ENCODE measurements around the gene MDM2. TPM values are rescaled to one million over a fixed set of nuclear protein-coding genes. Genes with fewer than 3 reads are reported as not detected.

Gene MDM2
- total RNA-seq, 2 donors from 2014 or later, result 54.1 to 93.4 TPM

DNA sequence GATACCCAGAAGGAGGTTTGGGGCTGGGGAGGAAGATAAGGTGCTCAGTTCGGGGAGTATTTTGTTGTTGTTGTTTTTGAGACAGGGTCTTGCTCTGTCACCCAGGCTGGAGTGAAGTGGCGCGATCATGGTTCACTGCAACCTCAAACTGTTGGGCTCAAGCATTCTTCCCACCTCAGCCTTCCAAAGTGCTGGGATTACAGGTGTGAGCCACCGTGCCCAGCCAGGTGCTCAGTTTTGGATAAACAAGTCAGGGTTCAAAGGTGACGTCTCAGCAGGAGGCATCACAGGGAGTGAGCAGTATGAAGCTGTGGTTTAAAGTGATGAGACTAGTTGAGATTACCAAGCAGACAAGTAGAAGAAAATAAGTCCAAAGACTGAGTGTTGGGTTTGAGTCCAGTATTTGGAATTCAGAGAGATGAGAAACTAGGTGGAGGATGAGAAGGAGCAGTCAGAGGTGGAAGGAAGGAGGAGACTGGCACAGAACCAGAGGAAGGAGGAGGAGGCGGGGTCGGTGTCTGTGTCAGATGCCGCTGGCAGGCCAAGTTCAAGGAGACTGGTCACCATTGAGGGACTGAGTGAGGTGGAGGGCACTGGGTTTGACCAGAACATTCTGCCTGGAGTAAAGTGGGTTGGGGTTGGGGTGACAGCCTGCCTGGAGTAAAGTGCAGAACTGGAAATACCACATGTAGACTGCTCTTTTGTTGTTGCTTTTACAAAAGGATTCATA is 45.9 kb upstream of the MDM2 start:
- Histone ChIP-seq H3K27ac (no peak overlapping the region), H3K9me3 (no peaks in the 10 kb centered on the region), H3K4me3 (no peak overlapping the region), H3K4me1 (no peaks in the 10 kb centered on the region), H3K27me3 (no peaks in the 10 kb centered on the region), H3K36me3 (replicated peaks in 1 of 2; ENCODE audit: insufficient read depth in 1 of 2, low read depth in 2 of 2) (no peaks in the 10 kb centered on the region)
- intact Hi-C loops (cut with DNase I), result no loop called here
- WGBS, 2 donors, result 73 to 82% methylated on average over 8 of the region's 8 CpGs
- TF ChIP-seq CTCF (IDR thresholded peaks at IDR 0.05), result no peak
- ATAC-seq (no peak), DNase-seq (no peak)

DNA sequence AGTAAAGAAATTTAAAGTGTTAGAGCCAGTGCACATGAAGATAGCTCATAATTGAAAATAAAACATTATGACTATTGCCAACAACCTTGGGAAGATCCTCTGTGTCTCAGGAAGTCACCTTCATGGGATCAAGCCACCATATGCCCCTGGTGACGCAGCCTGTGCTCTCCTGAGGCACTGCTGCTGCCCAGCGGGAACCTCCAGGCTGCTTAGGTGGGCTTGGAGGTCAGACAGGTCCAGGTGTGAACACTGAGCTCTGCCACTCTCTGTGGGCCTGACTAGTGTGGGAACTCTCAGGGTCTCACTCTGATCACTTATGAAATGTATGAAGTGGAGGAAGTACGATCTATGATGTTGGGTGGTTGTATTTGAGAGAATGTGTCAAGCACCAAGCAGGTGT is 45.3 kb upstream of the MDM2 start:
- H3K4me1 ChIP-seq, result no peaks in the 10 kb centered on the region
- intact Hi-C loops (cut with DNase I), result no loop called here
- TF ChIP-seq CTCF (IDR thresholded peaks at IDR 0.05) (no peak), POLR2A (IDR thresholded peaks at IDR 0.05) (no peak)
- no peaks in the 10 kb centered on the region for H3K9me3 ChIP-seq
- H3K4me3 ChIP-seq, result no peak overlapping the region
- WGBS, 2 donors, result 88 to 98% methylated on average over 3 of the region's 3 CpGs
- H3K27me3 ChIP-seq, result no peaks in the 10 kb centered on the region
- DNase-seq (no peak), ATAC-seq (no peak)
- no peak overlapping the region for H3K27ac ChIP-seq
- H3K36me3 ChIP-seq (replicated peaks in 1 of 2; ENCODE audit: insufficient read depth in 1 of 2, low read depth in 2 of 2), result no peaks in the 10 kb centered on the region

DNA sequence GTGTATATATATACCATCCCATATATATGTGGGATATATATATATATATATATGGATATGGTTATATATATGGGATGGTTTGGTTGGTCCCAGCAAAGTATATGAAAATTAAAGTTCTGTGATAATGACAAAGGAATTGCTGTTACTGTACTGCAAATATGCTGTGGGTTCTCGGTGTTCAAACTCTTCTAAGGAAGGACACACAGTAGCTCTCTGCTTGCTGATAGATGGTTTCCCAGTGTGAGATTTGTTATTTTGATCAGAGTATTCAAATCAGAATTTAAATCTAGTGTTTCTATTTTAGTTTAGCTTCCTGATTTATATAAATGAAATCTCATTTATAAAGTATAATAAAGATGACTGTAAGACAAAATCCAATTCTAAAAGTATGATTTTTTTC is 42.3 kb upstream of the MDM2 start:
- no peak for ATAC-seq
- 95 to 100% methylated on average over 1 of the region's 1 CpG for WGBS, 2 donors
- no peaks in the 10 kb centered on the region for H3K27me3 ChIP-seq
- H3K36me3 ChIP-seq (replicated peaks in 1 of 2; ENCODE audit: insufficient read depth in 1 of 2, low read depth in 2 of 2), result no peaks in the 10 kb centered on the region
- TF ChIP-seq CTCF (IDR thresholded peaks at IDR 0.05), result no peak
- no peak for TF ChIP-seq POLR2A (IDR thresholded peaks at IDR 0.05)
- no peaks in the 10 kb centered on the region for H3K4me1 ChIP-seq
- H3K27ac ChIP-seq, result no peak overlapping the region
- H3K4me3 ChIP-seq, result no peak overlapping the region
- no peaks in the 10 kb centered on the region for H3K9me3 ChIP-seq
- no peak for DNase-seq
- intact Hi-C loops (cut with DNase I), result no loop called here

- ATAC-seq, result no peak
- no peaks in the 10 kb centered on the region for H3K27me3 ChIP-seq
- H3K27ac ChIP-seq, result no peak overlapping the region
- 86 to 93% methylated on average over 2 of the region's 2 CpGs for WGBS, 2 donors
- no peaks in the 10 kb centered on the region for H3K36me3 ChIP-seq (replicated peaks in 1 of 2; ENCODE audit: insufficient read depth in 1 of 2, low read depth in 2 of 2)
- DNase-seq, result no peak
- TF ChIP-seq CTCF (IDR thresholded peaks at IDR 0.05), result no peak
- no peak overlapping the region for H3K4me3 ChIP-seq
- H3K4me1 ChIP-seq, result no peaks in the 10 kb centered on the region
- no peaks in the 10 kb centered on the region for H3K9me3 ChIP-seq
- intact Hi-C loops (cut with DNase I), result no loop called here
These were observed 41.3 kb upstream of the MDM2 start for GRCh38 chr12:68766646-68767045.

- no peaks in the 10 kb centered on the region for H3K4me1 ChIP-seq
- H3K36me3 ChIP-seq (replicated peaks in 1 of 2; ENCODE audit: insufficient read depth in 1 of 2, low read depth in 2 of 2), result no peaks in the 10 kb centered on the region
- no peak overlapping the region for H3K4me3 ChIP-seq
- H3K27me3 ChIP-seq, result no peaks in the 10 kb centered on the region
- TF ChIP-seq POLR2A (IDR thresholded peaks at IDR 0.05) (no peak), CTCF (IDR thresholded peaks at IDR 0.05) (no peak)
- H3K9me3 ChIP-seq, result no peaks in the 10 kb centered on the region
- ATAC-seq (no peak), DNase-seq (no peak)
- WGBS, 2 donors, result 85 to 94% methylated on average over 7 of the region's 7 CpGs
- no peak overlapping the region for H3K27ac ChIP-seq
- intact Hi-C loops (cut with DNase I), result no loop called here
These were observed 40.8 kb upstream of the MDM2 start for GRCh38 chr12:68767191-68767590.
